Thyroid gland (tissue), 4 donors: ENCODE measurements around the gene CXCR1.

ENCODE experiments used
- POLR2A ChIP-seq, 2 donors: fragments of 450-650 bp; IDR thresholded peaks; one replicate each; pipeline ENCODE4 v1.6.1; 2017; ENCODE audit warnings: antibody characterized with exemption in 2 of 2, mild to moderate bottlenecking in 2 of 2, moderate library complexity in 1 of 2
- TF ChIP-seq, protein P1 (sequence below), 6 experiments: fragments of 200-600 bp in 3 of 6; fragments of 450-650 bp in 3 of 6; sonication (generic) in 3 of 6; IDR thresholded peaks; one replicate each; pipeline ENCODE4 v1.5.1; 2016 to 2019; ENCODE audit warnings: antibody characterized with exemption in 6 of 6, mild to moderate bottlenecking in 2 of 6, inconsistent platforms in 1 of 6, moderate library complexity in 1 of 6

DNA sequence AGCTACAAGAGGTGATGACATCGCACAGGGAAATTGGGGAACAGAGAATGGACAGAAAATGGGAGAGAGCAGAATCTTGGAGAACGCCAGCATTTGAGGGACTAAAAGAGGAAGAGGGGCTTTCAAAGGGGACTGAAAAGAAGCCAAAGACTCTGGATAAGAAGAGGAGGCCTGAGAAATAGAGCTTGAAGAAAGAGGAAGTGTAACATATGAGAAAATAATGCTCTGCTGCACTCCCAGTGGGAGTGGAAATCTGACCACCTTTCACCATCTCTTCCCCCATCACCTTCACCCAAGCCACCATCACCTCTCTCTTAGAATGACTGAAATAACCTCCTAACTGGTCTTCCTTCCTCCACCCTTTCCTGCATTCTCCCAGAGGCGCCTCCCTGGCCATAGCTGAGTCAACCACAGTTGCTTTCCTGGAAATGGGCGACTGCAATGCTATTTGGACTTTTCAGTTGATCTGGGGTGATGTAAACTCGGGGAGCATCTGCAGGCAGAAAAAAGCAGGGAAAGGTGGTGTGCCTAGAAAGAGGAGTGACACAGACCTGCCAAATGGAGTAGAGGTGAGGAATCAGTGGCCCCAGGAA, 16.8 kb downstream of the CXCR1 start:
- TF ChIP-seq, protein P1, sequence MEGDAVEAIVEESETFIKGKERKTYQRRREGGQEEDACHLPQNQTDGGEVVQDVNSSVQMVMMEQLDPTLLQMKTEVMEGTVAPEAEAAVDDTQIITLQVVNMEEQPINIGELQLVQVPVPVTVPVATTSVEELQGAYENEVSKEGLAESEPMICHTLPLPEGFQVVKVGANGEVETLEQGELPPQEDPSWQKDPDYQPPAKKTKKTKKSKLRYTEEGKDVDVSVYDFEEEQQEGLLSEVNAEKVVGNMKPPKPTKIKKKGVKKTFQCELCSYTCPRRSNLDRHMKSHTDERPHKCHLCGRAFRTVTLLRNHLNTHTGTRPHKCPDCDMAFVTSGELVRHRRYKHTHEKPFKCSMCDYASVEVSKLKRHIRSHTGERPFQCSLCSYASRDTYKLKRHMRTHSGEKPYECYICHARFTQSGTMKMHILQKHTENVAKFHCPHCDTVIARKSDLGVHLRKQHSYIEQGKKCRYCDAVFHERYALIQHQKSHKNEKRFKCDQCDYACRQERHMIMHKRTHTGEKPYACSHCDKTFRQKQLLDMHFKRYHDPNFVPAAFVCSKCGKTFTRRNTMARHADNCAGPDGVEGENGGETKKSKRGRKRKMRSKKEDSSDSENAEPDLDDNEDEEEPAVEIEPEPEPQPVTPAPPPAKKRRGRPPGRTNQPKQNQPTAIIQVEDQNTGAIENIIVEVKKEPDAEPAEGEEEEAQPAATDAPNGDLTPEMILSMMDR (IDR thresholded peaks at IDR 0.05), result no peak
- TF ChIP-seq POLR2A (IDR thresholded peaks at IDR 0.05), result no peak
